H1 (cell line): Measurements from ENCODE around the gene ABCA9. TPM values are rescaled to one million over a fixed set of nuclear protein-coding genes. Genes with fewer than 3 reads are reported as not detected.

Source experiments
- CBX8 ChIP-seq: fragments of 300-800, 300-1000 bp; sonication (generic); IDR thresholded peaks from 2 replicates; pipeline ENCODE4 v1.7.1; 2016; ENCODE audit warnings: low read depth, low read length, borderline replicate concordance
- KDM5A ChIP-seq: fragments of 200-600 bp; IDR thresholded peaks from 2 replicates; pipeline ENCODE4 v1.7.1; 2012; ENCODE audit warnings: mild to moderate bottlenecking, low read length, inconsistent platforms, mixed read lengths
- SP1 ChIP-seq: IDR thresholded peaks from 2 replicates; pipeline ENCODE4 v1.6.1; 2011; ENCODE audit warnings: low read depth, low read length
- SUZ12 ChIP-seq: fragments of 200-600 bp; sonication (generic); IDR thresholded peaks from 2 replicates; pipeline ENCODE4 v1.6.1; 2012; ENCODE audit warnings: mild to moderate bottlenecking, inconsistent platforms, low read length, moderate library complexity, mixed read lengths
- polyA plus RNA-seq, 7 experiments: library from polyadenylated mRNA; depleted of rRNA in 3 of 7; stranded (reverse) in 5 of 7; unstranded in 2 of 7; fragments of >200 nt in 5 of 7; fragments of 200-250 nt in 2 of 7; gene quantifications; 1 replicate in 5 of 7; 2 replicates in 1 of 7; 4 replicates in 1 of 7; pipeline versions ENCODE4 v1.2.1 to v1.2.3, GENCODE V29; 2011 to 2013; ENCODE audit warnings: missing spikeins in 2 of 7, mixed read lengths in 2 of 7
- total RNA-seq: library from RNA; stranded (reverse); fragmentation: NEBNext Ultra II Directional; extraction: Animal tissue kit (Norgen Biotek cat#: 25700); gene quantifications from 2 replicates; pipeline ENCODE4 v1.2.1, GENCODE V29; 2021

The ABCA9 gene
- total and polyA plus RNA-seq, 2 of the 8 experiments (the other 6 are each of a cell fraction or from before 2014, with no cell fraction given), result not detected

DNA sequence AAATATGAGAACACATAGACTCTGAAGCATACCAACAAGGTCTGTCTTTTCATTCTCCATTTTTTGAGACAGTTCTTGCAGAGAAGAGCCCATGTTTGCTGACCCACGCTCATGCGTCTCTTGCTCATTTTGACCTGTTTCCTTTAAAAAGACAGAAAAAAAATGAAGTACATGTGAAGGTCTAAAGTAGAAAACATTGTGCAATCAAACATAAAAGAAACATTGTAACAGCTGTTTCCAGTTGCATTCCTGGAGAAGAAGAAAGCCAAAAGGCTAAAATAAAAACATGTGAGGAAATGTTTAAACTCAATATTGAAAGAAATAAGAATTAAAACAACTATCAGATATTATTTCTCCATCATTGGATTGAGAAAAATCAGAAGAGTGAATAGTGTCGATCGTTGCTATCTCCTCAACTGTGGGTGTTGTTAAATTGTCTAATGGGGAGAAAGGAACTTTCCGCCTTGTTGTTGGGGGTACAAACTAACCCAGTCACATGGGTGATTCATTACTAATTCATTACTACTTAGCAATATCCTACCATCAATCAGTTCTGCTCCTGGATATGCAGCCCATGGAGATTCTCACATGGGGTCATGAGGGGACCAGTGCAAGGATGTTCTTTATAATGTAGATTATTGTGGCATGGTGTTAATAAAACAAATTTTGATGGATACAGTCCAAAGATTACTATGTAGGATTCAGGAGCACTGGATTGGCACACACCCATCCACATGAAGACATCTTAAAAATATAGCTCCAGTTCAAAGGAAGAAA is 9.5 kb downstream of the ABCA9 start (continued):
- TF ChIP-seq KDM5A (no peak), SP1 (no peak), CBX8 (no peak), SUZ12 (no peak)
